SU-DHL-6 (cell line): ENCODE results near the gene IGF2R.

Source experiments
- CTCF ChIP-seq: fragments of 200-600 bp; sonication (generic); IDR thresholded peaks from one replicate; pipeline ENCODE4 v1.5.1; 2017; ENCODE audit warnings: antibody characterized with exemption, mild to moderate bottlenecking, low read length, moderate library complexity; ENCODE audit not compliant: insufficient read depth, poor library complexity, severe bottlenecking
- EZH2phosphoT487 ChIP-seq: fragments of 200-600 bp; sonication (generic), shearing (Covaris generic); conservative IDR thresholded peaks from 2 replicates; pipeline ENCODE4 v1.6.1; 2018; ENCODE audit warnings: mild to moderate bottlenecking, antibody characterized with exemption, low read length, moderate library complexity, mixed read lengths

GRCh38 chr6:160015778-160016684 lies 47.1 kb downstream of the IGF2R start:
- no peak for TF ChIP-seq CTCF
- TF ChIP-seq EZH2phosphoT487, result no peak
